Upper lobe of left lung (tissue), 4 donors: ENCODE results near the gene DDR2.

Source experiments
- EP300 ChIP-seq, 4 donors: sonication (generic); formaldehyde crosslinking; IDR thresholded peaks; one replicate each; pipeline ENCODE4 v1.5.1; 2017; ENCODE audit warnings: antibody characterized with exemption in 4 of 4, control low read depth in 2 of 4
- POLR2A ChIP-seq, 4 donors: fragments of 450-650 bp; IDR thresholded peaks; one replicate each; pipeline ENCODE4 v1.5.1; 2016 to 2017; ENCODE audit warnings: antibody characterized with exemption in 4 of 4, mild to moderate bottlenecking in 2 of 4
- POLR2AphosphoS5 ChIP-seq, 2 donors: sonication (generic); formaldehyde crosslinking; IDR thresholded peaks; one replicate each; pipeline ENCODE4 v1.5.1; 2017; ENCODE audit warnings: antibody characterized with exemption in 2 of 2
- TF ChIP-seq, protein P1 (sequence below), 6 experiments: fragments of 450-650 bp in 4 of 6; fragments of 200-600 bp in 2 of 6; sonication (generic) in 2 of 6; IDR thresholded peaks; one replicate each; pipeline ENCODE4 v1.5.1; 2016 to 2019; ENCODE audit warnings: antibody characterized with exemption in 6 of 6

- TF ChIP-seq, protein P1, sequence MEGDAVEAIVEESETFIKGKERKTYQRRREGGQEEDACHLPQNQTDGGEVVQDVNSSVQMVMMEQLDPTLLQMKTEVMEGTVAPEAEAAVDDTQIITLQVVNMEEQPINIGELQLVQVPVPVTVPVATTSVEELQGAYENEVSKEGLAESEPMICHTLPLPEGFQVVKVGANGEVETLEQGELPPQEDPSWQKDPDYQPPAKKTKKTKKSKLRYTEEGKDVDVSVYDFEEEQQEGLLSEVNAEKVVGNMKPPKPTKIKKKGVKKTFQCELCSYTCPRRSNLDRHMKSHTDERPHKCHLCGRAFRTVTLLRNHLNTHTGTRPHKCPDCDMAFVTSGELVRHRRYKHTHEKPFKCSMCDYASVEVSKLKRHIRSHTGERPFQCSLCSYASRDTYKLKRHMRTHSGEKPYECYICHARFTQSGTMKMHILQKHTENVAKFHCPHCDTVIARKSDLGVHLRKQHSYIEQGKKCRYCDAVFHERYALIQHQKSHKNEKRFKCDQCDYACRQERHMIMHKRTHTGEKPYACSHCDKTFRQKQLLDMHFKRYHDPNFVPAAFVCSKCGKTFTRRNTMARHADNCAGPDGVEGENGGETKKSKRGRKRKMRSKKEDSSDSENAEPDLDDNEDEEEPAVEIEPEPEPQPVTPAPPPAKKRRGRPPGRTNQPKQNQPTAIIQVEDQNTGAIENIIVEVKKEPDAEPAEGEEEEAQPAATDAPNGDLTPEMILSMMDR (IDR thresholded peaks at IDR 0.05): no peak
- TF ChIP-seq POLR2A (IDR thresholded peaks at IDR 0.05): no peak
- no peak for TF ChIP-seq EP300 (IDR thresholded peaks at IDR 0.05)
- TF ChIP-seq POLR2AphosphoS5 (IDR thresholded peaks at IDR 0.05): no peak
These were observed 6.2 kb upstream of the DDR2 start for GRCh38 chr1:162626094-162626493.
